Stimulated activated CD4-positive, alpha-beta T cell treated with anti-CD3 and anti-CD28 coated beads, TNF-alpha, amount 100 ng/mL, for 24 hours (primary cell): ENCODE measurements around the gene KCNAB1.

Experiments used
- DNase-seq, 3 experiments: peaks; one replicate each; pipeline ENCODE4 v3.0.0-alpha.2; 2020; ENCODE audit warnings: low read depth in 3 of 3

The KCNAB1 gene

DNA sequence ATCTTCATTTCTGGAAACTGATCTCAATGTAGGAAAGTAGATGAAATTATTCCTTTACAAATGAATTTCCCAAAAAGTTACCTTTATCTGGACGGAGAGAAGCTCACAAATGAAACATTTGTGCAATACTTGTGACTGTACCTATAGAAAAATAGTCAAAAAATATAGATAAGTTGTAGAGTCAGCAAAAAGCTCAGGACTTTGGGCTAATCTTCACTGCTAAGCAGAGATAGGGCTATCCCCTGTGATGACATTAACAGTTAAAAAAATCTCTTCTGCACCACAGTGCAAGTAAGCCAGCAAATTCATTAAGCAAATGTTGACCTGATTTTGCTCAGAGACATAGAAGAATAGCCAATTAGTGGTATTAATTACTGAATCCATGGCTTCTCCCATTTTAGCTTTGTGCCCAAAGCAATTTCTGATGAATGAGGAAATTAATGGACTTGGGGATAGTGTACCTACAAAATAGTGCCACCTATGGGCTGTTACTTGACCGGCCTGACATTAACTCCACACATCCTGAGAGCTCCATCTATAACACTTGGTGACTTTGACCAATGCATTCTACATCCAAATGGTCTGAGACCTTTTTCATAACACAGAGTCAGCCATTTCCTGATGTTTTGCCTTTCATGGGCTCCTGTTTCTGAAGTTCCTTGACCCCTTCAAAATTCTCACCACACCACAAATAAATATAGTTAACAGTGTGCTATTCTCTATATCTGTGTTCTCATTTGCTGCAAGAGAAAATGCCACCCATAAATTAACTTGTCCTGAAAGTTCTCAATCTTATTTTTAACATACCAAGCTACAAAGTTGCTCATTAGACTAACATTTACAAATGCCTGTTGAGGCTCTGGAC lies 329.6 kb downstream of the KCNAB1 start:
- DNase-seq = no peak

- DNase-seq = no peak
Measured at GRCh38 chr3:156455839-156456238, 335.5 kb downstream of the KCNAB1 start.

- DNase-seq = no peak
Measured at GRCh38 chr3:156456771-156457224, 336.4 kb downstream of the KCNAB1 start.

DNA sequence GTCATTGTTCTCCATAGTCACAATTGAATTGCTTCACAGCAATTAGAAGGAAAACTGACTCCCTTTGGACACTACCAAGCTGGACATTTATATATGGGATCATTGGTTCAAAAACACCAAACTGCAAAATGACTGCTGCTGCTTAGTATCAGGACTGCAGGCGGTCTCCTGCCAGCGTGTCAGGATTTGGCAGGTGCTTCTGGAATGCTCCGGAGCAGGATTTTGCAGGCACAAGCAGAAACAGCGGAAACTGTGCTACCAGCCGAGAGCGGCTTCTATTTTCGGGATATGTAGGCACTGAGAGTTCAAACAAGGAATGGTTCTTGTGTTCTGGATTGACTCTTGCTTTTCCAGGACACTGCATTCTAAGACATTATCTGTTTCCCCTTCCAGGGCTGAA lies 339.1 kb downstream of the KCNAB1 start:
- DNase-seq = no peak

GRCh38 chr3:156460206-156460611 lies 339.8 kb downstream of the KCNAB1 start:
- no peak for DNase-seq

DNA sequence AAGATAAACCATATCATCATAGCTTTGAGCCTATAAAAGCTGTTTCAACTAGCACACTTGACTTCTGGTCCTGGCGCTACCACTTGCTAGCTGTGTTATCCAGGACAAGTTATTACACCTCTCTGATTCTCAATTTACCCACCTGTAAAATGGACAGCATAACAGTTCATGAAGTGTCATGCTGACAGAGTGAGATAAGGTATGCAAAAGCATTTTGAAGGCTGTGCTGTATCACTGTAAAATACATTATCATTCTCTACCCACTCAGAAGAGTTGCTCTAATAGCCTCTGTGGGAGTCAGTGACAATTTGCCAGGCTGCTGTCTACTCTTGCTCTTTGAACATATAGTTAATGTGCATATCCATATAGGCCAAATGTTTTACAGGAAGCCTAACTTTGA lies 341.5 kb downstream of the KCNAB1 start:
- DNase-seq = no peak

DNA sequence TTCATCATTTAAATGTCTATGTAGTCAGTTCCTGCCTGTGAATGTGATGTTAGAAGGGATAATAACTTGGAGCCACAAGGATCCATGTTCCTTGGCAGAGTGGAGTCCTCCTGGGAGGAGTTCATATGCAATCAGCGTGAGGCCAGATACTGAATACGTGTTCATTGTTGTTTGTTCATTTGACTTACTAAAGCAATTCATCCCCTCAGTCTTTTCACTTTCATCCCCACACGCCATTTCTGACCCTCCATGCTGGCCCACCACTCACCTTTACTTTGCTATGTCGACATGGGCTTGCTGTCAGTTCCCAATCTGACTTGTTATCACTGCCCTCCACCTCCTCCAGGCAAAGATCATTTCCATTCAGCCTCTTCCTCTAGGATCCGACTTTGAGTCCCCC lies 342.7 kb downstream of the KCNAB1 start:
- DNase-seq = no peak

DNA sequence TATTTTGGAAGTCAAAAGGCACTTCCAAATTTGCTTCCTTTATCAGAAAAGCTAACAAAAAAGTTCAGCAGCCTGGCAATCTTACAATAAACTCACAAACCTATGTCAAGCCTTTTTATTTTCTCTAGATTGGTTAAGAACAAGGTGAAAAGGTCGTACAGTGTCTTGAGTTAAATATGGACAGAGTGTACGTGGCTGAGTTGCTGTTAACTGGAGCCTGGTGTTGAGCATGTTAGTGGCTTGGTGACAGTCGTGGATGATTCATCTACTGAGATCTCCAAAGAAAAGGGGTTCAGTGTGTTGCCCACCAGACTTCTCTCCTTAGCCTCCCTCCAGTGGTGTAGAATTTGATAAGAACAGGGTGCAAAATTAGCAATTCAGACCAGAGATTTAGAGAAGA lies 344.8 kb downstream of the KCNAB1 start:
- no peak for DNase-seq

- no peak for DNase-seq
Measured at GRCh38 chr3:156469456-156469855, 349.1 kb downstream of the KCNAB1 start.

DNA sequence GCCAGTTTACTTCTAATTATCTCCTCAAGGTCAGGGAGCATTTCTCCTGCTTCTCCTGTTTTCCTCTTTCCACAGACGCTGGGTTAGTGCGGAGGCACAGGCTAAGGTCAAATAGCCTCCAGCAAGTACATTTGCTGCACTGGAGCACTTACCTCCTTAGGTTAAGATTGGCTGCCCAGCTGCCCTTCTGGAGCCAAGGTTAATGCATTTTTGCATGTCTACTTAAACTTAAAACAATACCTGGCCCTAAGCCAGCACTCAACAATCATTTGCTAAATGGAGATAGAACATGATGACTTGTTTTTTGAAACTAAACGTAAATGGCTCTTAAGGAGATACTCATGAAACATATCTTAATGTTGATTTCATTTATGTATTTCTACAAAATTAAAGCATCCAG lies 351.1 kb downstream of the KCNAB1 start:
- DNase-seq = no peak

- DNase-seq = no peak
Measured at GRCh38 chr3:156472150-156472549, 351.8 kb downstream of the KCNAB1 start.

DNA sequence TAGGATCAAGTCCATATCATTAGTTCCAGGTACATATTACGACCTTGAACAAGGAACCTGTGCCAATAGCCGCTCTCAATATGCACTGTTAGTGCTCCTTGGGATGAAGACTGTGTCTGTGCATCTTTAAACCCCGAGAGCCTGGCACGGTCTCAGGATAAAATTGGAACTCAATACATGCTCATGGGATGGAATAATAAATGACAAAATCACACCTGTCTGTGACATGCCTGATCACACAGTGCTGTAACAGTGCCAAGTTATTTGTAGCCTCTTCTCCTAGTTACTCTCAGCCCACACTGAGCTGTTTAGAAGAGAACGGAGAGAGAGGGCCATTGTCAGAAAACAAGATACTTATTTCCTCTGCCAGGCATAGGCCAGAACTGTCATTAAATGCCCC lies 352.3 kb downstream of the KCNAB1 start:
- DNase-seq = no peak

GRCh38 chr3:156473341-156473740 lies 353.0 kb downstream of the KCNAB1 start:
- DNase-seq = no peak

DNA sequence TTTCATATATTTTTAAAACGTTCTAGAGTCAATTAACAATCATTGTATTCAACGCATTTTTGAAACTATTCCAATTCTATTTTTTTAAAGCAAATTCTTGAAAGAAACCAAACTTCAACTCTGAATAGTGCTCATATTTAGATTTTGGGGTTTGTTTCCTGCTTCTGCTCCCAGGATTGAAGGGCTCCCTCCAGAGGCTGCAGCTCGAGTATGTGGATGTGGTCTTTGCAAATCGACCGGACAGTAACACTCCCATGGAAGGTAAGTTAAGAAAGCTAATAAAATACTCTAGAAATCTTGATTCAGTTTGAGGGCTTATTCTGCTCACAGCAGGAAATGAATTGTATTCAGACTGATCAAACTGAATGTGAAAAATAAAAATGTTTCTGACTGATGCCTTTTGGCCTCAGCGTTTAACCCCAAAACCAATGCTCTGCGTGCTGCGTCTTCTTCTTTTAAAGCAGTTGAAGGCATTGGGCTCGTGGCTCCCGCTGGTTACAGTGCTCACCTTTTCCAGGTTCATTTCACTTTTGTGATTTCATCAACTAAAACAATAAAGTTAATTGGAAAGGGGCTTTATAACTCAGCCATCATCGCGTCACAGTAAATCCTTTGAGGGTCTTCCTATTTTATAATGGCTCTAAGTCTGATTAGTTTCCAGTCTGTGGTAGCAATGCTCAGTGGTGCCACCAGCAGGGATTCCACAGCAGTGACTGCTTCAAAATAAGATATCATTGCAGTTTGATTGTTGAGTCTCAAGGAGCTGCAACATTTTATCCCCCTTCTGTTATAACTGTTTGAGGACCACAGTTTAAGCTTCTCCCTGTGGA lies 354.4 kb downstream of the KCNAB1 start:
- DNase-seq = no peak

DNA sequence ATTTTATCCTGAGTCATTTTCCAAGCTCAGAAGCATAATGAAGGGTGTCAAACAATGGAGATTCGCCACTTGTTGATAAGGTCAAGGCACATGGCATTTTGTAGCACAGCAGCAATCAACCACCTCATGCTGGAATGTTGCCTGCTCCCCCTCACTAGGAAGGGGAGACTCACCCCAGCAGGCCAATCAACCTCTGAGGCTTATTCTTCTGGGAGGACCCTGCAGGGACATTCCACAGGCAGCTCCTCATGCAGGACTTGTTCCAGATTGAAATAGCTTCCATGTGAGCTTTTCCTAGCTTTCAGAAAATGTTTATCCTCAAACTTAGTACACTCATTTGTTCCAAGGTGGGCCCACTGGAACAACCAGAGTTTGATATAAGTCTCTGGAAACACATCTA lies 356.9 kb downstream of the KCNAB1 start:
- DNase-seq = no peak

GRCh38 chr3:156478891-156479290 lies 358.5 kb downstream of the KCNAB1 start:
- no peak for DNase-seq

- DNase-seq = no peak
Measured at GRCh38 chr3:156479604-156480003, 359.2 kb downstream of the KCNAB1 start.

DNA sequence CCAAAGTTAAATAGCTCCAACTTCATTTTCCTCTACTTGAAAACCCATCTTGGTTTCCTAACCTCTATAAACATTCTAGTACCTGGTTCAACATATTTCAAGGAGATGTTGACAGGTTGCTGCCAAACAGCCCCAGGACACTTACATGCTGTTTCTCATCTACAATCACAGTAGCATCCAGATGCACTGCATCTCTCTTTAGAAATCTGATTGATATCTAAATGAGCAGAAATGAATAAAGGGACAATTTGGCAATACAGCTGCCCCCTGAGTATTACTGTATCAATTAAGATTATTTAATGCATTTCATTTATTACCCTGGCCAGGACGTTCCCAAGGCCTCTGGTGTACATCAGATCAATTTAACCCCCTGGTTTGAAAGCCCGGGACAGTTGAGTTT lies 360.6 kb downstream of the KCNAB1 start:
- DNase-seq = no peak

DNA sequence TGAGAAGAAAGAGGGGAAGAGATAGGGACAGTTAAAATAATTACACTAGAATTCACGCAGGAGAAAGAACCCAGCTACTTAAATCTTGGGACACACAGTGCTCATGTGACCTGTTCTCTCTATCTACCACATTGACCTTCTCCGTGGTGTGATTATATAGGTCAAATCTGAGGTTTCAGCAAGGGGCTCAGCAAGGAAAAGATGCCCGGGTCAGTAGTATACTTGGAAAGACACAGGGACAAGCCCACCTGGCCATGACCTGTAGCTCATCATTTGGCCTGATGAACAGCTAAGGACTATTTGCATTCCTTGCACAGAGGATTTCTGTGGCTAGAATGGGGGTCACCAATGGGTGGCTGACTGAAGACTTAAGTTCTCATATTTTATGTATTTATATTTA lies 362.6 kb downstream of the KCNAB1 start:
- DNase-seq = no peak

- DNase-seq = peak in 2 of 3 experiments; percentile 2 to 12
Measured at GRCh38 chr3:156483426-156483825, 363.0 kb downstream of the KCNAB1 start.

DNA sequence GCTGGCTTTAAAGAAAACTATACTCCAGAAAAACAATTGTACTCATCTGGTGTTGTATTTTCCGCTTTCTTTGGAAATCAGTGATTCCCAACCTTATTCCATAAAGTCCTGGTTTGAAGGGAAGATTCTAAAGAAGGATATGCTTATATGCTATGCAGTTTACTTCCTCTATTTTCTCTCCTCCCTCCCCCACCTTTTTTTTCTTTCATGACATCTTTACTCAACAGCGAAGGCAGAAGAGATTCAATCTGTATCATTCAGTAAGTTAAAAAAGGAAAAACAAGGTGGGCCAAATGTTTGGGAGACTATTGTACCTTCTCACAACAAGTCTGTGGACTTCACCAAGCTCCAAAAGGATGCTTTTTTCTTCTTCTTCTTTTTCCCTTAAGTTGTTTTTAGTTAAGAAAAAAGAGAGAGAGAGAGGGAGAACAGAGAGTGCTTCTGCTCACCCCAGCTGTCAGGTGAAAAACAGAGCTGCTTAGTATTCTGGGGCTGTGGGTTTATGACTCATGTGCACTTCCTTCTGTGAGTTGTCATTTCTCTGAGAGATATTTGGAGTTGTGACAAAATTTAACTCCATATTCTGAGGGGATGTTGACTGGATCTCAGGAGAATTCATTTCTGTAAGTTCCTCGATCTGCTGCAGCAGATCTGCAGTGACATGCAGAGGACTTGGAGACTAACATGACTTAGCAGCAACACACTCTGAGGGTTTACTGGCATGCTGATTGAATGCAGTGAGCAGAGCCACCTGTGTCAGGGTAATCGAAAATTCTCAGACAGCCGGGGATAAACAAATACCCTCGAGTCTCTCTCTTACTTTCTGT lies 363.8 kb downstream of the KCNAB1 start:
- DNase-seq = peak; percentile 10 to 31 (median 24)

- no peak for DNase-seq
Measured at GRCh38 chr3:156488767-156489166, 368.4 kb downstream of the KCNAB1 start.
